GM19452 (cell line): Measurements from ENCODE around the gene CASP4.
"Not testable (repeated sequence)": the region's sequence is repeated elsewhere in the genome, so short reads cannot be mapped to it uniquely, and the experiment has no call there.

ENCODE experiments used
- ATAC-seq: cut with Tn5 transposase; IDR thresholded peaks from one replicate; pipeline ENCODE4 v1.9.1; 2021; ENCODE audit not compliant: unreplicated experiment

The CASP4 gene

GRCh38 chr11:104957280-104957679, 11.1 kb downstream of the CASP4 start:
- ATAC-seq, result no peak

- ATAC-seq, result no peak
Measured at GRCh38 chr11:104956528-104956927, 11.8 kb downstream of the CASP4 start.

- ATAC-seq, result peak; percentile 93
Measured at GRCh38 chr11:104946907-104947306, 21.5 kb downstream of the CASP4 start.

GRCh38 chr11:104944076-104944475, 24.3 kb downstream of the CASP4 start:
- ATAC-seq, result no peak

- no peak for ATAC-seq
Measured at GRCh38 chr11:104943561-104943960, 24.8 kb downstream of the CASP4 start.

GRCh38 chr11:104934594-104934993, 33.8 kb downstream of the CASP4 start:
- ATAC-seq, result no peak

- ATAC-seq, result not testable (repeated sequence)
Measured at GRCh38 chr11:104934073-104934472, 34.3 kb downstream of the CASP4 start.

GRCh38 chr11:104928811-104929210, 39.6 kb downstream of the CASP4 start:
- ATAC-seq, result no peak

- ATAC-seq, result no peak
Measured at GRCh38 chr11:104926771-104927611, 41.4 kb downstream of the CASP4 start.

GRCh38 chr11:104925850-104926249, 42.5 kb downstream of the CASP4 start:
- no peak for ATAC-seq

- ATAC-seq, result peak; percentile 66
Measured at GRCh38 chr11:104918113-104918824, 50.1 kb downstream of the CASP4 start.

- ATAC-seq, result peak; percentile 37
Measured at GRCh38 chr11:104917271-104918112, 50.9 kb downstream of the CASP4 start.

- ATAC-seq, result no peak
Measured at GRCh38 chr11:104916442-104916841, 51.9 kb downstream of the CASP4 start.

- no peak for ATAC-seq
Measured at GRCh38 chr11:104912102-104912501, 56.3 kb downstream of the CASP4 start.

- ATAC-seq, result no peak
Measured at GRCh38 chr11:104908186-104908531, 60.2 kb downstream of the CASP4 start.

- peak; percentile 86 for ATAC-seq
Measured at GRCh38 chr11:104907521-104908185, 60.7 kb downstream of the CASP4 start.

- ATAC-seq, result no peak
Measured at GRCh38 chr11:104905271-104905670, 63.1 kb downstream of the CASP4 start.

- ATAC-seq, result no peak
Measured at GRCh38 chr11:104899226-104899625, 69.1 kb downstream of the CASP4 start.

GRCh38 chr11:104898685-104899013, 69.7 kb downstream of the CASP4 start:
- no peak for ATAC-seq

GRCh38 chr11:104897891-104898684, 70.3 kb downstream of the CASP4 start, which contains the start of gene CASP12:
Gene CASP12 (minus strand): TSS chr11:104898460.
- peak; percentile 64 for ATAC-seq
